GDM1 (cell line): ENCODE results near the gene PPARA.

Experiments
- DNase-seq: peaks from one replicate; lab custom pipeline; 2025; lab: John Stamatoyannopoulos, UW

Gene PPARA

DNA sequence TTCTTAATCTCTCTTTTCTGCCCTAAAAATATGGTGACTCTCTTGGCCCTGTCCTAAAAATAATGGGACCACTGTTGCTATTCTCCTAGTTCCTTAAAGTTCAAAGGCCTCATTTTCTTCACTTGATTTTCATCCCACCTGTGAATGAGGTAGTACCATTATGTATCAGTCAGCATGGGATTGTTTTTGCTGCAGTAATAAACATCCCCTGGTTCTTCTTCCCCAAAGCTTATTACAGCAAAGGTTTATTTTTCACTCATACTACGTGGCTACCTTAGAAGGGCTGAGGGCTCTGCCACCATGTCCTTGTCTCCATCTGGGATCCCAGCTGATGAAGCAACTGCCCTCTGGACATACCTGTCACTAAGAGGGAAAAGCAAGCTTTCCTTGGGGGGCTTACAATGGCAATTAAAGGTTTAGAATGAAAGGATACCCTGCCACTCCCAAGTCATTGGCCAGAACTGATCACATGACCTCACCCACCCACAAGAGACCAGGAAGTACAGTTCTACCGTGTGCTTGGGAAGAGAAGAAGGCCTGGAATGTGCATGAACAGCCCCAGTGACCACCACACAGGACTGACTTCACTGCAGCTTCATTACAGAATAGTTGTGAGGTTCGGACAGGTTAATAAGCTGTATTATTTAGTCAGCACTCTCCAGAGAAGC lies 125.3 kb downstream of the PPARA start:
- no peak for DNase-seq

DNA sequence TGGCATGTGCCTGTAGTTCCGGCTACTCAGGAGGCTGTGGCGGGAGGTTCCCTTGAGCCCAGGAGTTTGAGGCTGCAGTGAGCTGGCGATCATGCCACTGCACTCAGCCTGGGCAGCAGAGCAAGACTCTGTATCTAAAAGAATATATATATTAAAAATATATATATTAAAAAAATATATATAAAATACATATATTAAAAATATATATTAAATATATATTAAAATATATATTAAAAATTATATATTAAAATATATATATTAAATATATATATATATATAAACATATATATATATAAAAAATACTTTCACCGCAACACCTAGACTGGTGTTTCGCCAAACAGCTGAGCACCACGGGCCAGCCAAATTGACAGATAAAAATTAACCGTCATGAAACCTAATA lies 126.2 kb downstream of the PPARA start:
- no peak for DNase-seq

DNA sequence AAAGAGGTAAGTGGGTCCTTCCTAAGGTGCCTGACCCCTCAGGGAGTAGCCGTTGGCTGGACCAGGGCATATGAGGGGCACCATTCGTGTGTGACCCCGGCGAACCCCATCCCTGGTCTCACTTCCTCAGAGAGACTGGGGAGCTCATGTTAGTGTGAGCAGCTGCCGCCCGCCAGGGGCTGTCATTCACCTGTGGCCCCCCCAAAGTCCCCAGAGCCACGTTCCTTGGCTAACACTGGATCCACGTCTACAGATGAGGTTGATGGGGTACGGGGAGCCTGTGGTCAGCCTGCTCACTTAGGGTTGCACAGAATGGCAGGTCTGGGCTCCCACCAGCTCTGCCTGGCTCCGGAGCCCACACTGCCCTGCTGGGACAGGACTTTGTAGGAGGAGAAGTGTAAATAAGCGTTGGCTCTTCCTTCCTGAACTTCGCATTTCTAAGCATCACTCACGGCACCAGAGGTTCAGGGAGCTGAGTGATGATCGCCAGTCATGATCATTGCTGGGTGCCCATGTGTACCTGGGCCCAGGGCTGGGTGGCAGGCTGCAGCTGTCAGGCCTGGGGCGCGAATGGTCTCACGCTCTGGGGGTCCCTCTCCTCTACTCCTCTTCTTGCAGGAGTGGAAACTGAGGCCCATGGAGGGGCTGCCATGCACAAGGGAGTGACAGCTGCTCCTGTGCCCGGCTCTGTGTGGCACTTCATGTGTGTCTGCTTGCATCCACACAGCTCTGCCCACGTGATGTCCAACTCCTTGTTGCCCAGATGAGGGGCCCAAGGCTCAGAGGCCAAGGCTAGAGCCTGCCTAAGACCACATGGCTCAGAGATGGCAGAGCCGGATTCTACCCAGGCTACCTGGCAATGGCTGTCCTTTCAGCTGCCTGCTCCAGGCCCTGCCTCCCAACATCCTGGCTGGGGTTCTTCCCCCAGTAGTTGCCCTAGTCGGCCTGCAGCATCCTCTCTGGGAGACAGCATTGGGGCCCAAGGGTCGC lies 128.6 kb downstream of the PPARA start:
- no peak for DNase-seq

DNA sequence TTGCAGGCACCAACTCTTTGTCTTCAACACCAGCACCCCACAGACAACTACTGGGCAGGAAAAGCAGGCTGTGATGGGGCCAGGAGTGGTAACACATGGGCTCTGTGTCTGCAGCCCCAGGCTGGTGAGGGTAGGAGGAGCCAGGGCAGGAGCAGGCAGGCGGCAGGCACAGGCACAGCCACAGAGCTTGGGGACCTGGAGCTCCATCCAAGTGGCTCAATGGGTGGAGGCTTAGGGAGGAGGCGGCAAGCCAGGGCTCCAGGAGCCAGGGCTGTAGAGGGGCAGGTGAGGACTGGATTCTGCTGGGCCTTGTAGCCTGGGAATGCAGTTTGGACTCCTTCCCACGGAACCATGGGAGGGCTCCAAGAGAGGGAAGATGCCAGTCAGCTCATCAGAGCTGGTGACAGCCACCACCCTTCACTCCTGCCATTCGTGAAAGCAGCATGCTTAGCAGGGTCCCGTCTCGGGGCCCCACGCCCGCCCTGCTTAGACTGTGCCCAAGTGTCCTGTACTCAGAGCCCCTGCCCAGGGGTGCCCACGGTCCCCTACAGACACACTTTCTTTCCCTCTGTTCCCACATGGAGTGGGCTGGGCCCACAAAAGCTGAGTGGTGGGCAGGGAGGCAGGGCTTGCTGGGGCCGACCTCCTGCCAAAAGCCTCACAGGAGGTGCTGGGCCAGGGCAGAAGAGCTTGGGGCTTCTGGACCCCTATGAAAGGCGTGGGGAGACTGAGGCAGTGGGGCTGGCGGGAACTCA lies 129.9 kb downstream of the PPARA start:
- no peak for DNase-seq

DNA sequence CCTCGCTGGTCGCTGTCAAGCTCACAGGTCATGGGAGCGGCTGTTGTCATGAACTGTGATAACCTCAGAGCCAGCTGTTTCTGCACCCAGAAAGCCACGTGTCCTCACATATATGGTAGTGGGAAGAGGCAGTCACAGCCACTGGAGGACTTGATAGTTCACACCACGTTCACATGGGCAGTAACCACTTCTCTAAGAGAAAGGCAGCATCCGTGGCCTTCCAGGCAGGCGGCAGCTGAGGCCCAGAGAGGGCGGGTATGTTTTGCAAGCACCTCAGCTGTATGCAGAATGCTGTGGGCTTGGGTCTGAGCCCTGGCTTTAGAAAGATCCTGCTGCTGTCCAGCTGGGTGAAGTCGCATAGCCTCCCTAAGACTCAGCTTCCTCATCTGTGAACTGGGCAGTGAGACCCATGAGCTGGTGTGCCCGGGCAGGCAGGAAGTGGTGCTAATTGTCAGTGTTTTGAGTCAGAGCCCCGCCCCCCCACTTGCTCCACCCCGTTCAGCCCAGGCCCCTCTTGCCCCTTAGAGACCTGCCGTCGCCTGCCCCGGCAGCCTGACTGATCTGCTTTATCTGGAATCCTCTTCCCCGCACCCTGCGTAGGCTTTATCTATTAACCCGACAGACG lies 130.8 kb downstream of the PPARA start:
- no peak for DNase-seq

DNA sequence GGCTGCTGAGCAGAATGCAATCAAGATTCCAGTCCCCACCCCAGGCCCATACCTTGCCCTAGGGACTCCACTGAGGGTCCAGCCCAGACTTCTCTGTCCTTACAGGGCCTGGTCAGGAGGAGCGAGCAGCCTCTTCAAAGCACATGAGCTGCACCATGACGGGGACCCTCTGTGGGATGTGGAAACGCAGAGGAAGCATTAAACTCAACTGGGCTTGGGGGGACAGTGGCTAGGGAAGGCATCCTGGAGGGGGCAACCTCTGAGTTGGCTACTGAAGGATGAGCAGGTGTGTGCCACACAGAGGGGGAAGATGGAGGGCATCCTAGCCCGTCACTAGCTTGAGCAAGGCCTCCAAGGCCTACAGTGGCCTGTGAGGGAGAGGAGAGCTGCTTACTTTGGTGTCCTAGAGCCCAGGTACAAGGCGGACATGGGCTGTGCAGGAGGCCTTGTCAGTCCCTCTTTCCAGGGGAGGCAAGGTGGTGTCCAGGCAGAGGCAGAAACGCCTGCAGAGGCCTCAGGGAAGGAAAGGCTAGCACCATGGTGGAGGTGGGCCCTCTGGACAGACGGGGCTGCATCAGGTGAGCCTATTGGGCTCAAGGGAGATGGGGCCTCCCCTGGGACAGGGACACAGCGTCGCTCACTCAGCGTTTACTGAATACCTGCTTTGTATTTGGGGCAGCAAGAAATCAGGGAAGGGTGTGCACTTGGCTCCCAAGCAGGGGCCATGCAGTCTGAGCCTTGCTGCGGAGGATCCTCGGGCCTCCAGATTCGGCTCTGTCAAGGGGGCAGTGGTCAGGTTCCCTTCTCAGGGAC lies 131.7 kb downstream of the PPARA start:
- DNase-seq = no peak

DNA sequence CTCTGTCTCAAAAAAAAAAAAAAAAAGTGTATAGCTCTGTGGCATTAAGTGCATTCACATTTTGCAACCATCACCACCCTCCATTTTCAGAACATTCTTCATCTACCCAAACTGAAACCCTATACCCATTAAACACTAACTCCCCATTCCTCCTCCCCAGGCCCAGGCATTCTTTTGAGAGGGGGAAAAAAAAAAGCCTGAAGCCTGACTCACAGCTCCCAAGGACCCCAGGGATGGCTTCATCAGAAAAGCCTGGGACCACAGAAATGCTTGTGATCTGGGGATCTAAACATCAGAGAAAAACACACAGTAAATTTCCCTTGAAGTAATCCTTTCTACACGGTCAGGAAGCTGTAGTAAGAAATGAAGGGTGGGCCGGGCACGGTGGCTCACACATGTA lies 135.7 kb downstream of the PPARA start:
- DNase-seq = no peak

DNA sequence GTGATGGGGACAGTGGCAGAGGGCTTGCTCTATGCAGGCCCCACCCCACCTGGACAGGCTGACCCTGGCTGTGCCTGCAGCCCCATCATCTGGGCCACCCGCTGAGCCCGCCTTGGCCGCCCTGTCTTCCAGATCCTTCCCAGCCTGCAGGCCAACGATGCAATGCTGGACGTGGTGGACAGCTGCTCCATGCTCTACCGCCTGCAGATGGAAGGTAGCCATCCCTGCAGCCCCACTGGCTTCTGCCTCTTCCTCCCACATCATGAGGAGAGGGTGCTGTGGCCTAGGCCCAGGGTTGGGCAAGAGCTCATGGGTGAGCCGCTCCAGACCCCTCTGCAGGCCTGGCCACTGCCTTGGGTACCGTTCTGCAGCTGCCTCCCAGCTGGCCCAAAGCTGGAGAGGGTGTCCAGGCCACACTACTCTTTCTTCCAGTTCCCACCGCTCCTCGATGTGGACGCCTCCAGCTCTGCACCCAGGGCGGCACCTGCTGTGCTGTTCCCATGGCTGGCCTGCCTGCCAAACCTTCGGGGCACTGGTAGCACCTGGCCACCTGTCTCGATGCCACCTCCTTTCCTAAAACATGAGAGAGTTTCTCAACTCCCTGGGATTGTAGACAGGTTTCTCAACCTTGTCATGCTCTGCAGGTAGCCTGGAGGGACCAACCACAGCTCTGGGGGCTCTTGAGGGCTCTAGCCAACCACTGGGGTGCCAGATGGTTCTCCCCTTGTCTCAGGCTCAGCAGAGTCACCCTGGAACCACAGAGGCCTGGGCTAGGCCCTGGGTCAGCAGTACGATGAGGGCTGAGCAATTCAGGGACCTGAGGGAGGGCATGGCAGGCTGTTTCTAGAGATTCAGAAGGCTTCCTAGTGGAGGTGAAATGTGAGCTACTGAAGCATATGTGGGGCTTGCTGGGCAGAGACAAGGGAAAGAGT lies 136.9 kb downstream of the PPARA start:
- DNase-seq = no peak

DNA sequence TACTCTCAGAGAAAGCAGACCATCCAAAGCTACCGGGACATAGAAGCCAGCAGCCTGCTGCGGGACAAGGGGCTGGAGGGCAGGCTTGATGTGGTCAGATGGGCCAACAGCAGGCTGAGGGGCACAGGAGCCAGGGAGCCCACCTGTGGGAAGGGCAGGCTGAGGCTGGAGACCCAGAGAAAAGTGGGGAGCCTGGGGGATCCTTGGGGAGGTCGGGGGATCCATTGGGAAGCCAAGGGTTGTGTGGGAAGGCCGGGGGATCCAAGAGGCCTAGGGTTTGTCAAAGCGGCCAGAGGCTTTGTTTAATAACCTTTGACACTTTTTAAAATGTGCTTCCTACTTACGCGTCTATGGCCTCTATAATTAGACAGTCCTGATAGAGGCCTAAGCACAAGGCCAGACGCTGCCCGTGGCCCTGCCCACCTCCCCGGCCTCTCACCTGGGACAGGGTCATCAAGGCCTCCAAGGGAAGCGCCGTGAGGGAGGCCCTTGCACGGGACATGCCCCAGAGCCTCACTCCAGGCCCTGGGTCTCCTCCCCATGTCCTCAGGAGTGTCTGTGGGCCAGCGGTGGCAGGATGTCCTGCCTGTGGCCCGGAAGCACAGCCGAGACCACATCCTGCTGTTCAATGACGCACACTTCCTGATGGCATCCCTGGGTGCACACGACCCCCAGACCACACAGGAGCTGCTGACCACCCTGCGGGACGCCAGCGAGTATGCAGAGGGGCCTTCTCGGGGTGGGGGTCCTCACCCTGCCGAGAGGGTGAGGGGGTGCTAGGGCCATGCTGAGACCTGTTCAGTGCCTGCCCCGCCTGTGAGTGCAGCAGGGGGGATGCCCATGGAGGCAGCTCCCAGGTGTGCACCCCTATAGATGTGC lies 137.8 kb downstream of the PPARA start:
- DNase-seq = peak; percentile 74

DNA sequence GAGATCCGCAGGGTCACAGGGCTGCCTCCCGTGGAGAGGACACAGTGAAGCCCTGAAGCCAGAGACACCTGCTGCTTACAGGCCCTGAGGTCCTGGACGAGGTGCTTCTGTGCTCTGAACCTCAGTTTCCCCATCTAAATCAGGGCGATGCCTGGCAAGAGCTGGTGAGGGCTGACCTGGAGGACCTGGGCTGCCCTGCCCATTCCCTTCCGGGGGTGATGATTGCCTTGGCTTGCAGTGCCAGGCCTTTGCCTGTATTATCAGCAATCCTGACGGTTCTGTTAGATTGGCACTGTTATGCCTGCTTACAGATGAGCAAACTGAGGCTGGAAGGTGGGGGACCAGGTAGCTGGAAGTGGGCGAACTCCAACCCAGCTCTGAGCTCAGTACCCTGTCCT lies 138.5 kb downstream of the PPARA start:
- no peak for DNase-seq

DNA sequence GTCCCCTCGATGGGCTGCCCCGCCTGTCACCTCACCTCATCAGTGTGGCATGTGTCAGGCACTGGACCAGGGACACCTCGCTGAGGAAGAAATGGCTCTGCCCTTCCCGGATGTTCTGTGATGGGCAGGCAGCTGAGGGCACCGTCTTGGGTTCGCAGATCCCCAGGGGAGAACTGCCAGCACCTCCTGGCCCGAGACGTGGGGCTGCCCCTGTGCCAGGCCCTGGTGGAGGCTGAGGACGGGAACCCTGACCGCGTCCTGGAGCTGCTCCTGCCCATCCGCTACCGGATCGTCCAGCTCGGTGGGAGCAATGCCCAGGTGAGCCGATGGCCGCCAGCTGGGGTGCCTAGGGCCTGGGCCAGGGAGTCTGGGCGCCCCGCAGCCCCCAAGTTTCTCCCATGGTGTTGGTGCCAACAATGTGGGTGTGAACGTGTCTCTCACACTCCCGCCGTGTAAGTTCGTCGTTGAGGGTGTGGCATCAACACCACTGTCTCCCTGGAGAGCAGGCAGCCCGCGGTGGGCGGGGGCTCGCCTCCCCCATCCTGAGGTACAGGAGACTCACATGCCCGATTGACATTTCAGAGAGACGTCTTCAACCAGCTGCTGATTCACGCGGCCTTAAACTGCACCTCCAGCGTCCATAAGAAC lies 139.0 kb downstream of the PPARA start:
- no peak for DNase-seq

DNA sequence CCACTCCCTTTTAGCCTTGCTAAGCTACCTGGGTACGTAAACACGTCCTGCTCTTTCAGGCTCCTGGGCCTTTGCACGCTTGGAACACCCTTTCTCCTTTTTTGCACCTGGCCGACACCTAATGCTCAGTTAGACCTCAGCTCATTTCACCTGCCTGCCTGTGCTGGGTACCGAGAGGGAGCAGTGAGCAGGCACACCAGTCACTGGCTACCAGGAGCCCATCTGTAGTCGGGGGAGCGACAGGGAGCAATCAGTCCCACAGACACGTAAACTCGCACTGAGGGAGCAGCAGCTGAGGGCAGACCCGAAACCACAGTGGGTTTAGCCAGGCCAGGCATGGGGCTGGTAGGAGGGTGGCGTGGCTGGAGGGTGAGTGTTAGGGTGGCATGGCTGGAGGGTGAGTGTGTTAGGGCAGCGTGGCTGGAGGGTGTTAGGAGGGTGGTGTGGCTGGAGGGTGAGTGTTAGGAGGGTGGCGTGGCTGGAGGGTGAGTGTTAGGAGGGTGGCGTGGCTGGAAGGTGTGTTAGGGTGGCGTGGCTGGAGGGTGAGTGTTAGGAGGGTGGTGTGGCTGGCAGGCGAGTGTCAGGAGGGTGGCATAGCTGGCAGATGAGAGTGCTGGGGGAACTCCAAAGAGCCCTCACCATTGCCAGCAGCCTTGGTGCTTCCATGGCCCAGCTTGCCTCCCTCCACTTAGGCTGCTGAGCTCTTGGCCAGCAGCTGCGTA lies 140.0 kb downstream of the PPARA start:
- no peak for DNase-seq

DNA sequence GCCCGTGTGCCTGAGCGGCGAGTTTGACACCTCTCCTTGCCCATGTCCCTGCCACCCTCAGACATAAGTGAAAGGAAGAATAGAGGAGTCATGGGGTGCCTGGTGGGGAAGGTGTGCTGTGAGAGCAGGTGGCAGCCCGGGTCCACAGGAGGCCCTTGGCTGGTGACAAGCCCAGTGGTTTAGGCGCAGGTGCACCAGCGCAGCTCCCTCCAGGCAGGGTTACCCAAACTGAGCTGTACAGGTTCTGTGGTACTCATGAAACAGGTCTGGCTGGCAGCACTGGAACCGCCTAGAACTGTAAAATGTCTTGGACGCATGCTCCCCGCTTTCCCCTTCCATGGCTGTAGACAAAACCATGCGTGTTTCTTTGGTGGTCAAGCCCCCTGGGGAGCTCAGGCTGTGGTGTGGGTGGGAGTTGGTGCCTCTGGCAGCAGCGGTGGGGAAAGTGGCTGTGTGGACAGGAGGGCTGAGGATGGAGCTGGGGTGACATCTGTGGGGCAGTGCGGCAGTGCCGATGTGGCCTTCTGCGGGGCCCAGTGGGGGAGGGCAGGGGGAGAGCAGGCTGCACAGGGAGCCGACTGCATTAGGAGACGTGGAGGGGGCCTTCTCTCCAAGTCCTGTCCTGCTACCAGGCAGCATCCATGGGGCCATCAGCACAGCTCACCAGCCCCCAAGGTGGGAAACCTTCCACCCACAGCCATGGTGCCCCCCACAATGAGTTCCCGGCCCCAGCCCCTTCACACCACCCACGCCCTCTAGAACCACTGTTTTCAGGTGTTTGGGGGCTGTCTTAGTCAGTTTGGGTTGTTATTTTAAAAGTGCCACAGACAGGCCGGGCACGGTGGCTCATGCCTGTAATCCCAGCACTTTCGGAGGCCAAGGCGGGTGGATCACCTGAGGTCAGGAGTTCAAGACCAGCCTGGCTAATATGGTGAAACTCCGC lies 140.8 kb downstream of the PPARA start:
- no peak for DNase-seq

DNA sequence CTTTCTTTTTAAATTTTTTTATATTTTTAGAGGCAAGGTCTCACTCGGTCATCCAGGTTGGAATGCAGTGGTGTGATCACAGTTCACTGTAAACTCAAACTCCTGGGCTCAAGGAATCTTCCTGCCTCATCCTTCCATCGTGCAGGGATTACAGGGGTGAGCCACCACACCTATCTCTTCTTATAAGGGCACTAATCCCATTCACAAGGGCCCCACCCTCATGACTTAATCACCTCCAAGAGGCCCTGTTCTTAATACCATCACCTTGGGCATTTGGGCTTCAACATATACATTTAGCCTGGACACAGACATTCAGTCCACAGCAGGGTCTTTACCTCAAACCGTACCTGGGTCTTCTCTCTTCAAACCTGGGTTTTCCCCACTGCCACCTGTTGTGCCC lies 141.8 kb downstream of the PPARA start:
- no peak for DNase-seq

DNA sequence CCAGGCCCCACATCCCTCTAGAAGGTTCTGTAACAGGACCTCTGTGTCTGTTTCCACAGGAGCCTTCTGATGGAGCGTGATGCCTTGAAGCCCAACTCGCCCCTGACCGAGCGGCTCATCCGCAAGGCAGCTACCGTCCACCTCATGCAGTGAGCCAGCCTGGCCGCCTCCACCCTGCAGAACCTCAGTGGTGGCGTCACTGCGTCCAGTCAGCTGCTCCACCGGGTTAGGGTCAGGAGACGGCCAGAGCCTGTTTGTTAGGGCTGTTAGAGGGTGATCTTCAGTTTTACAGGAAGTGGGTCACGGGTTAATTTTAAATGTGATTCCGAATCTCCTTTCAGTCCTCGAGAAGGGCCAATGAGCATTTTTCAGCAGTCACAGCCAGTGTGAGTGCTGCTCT lies 142.4 kb downstream of the PPARA start:
- DNase-seq = no peak
